ENCODE data around the gene SCN8A. TPM values are rescaled to one million over a fixed set of nuclear protein-coding genes. Genes with fewer than 3 reads are reported as not detected.

SCN8A gene
- total and polyA plus RNA-seq, 2 experiments from 2014 or later = 4.6 to 23.9 TPM

- TF ChIP-seq ZNF462 (CRISPR knock-in tag; IDR thresholded peaks at IDR 0.05) (no peak), CREB1 (CRISPR knock-in tag; IDR thresholded peaks at IDR 0.05; ENCODE audit: low read depth) (no peak), ZNF331 (CRISPR knock-in tag; IDR thresholded peaks at IDR 0.05; ENCODE audit: low read depth) (no peak), STAT1 (IDR thresholded peaks at IDR 0.05; ENCODE audit: unreplicated experiment) (no peak), POLR2AphosphoS5 (IDR thresholded peaks at IDR 0.05; ENCODE audit: low read depth) (no peak), NANOG (IDR thresholded peaks at IDR 0.05; ENCODE audit: borderline replicate concordance) (no peak), JUNB (IDR thresholded peaks at IDR 0.05; ENCODE audit: unreplicated experiment) (no peak), ZNF114 (CRISPR knock-in tag; IDR thresholded peaks at IDR 0.05) (no peak)
- TF ChIP-seq, protein P1, sequence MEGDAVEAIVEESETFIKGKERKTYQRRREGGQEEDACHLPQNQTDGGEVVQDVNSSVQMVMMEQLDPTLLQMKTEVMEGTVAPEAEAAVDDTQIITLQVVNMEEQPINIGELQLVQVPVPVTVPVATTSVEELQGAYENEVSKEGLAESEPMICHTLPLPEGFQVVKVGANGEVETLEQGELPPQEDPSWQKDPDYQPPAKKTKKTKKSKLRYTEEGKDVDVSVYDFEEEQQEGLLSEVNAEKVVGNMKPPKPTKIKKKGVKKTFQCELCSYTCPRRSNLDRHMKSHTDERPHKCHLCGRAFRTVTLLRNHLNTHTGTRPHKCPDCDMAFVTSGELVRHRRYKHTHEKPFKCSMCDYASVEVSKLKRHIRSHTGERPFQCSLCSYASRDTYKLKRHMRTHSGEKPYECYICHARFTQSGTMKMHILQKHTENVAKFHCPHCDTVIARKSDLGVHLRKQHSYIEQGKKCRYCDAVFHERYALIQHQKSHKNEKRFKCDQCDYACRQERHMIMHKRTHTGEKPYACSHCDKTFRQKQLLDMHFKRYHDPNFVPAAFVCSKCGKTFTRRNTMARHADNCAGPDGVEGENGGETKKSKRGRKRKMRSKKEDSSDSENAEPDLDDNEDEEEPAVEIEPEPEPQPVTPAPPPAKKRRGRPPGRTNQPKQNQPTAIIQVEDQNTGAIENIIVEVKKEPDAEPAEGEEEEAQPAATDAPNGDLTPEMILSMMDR (conservative IDR thresholded peaks at IDR 0.05; ENCODE audit: low read depth in 2 of 2) = no peak
These were observed 227.1 kb downstream of the SCN8A start (continued) for GRCh38 chr12:51818086-51818485.

All from GM23338 (cell line).